Subcutaneous abdominal adipose tissue (tissue), 5 donors: ENCODE measurements around the gene PDIA5.
"Not testable (repeated sequence)": the region's sequence is repeated elsewhere in the genome, so short reads cannot be mapped to it uniquely, and the experiment has no call there.

Experiments used
- H3K27ac ChIP-seq: one replicate; pipeline ENCODE4 v1.7.0; 2013; ENCODE audit warnings: low read depth, mild to moderate bottlenecking, inconsistent platforms, low read length, moderate library complexity
- H3K27me3 ChIP-seq, 5 donors: one replicate each; pipeline ENCODE4 v1.7.0; 2013; ENCODE audit warnings: low read length in 5 of 5, inconsistent platforms in 1 of 5; ENCODE audit not compliant: control insufficient read depth in 5 of 5, insufficient read depth in 4 of 5
- H3K36me3 ChIP-seq, 5 donors: one replicate each; pipeline ENCODE4 v1.7.0; 2013; ENCODE audit warnings: low read length in 5 of 5; ENCODE audit not compliant: control insufficient read depth in 5 of 5, insufficient read depth in 5 of 5
- H3K4me1 ChIP-seq, 5 donors: one replicate each; pipeline ENCODE4 v1.7.0; 2013; ENCODE audit warnings: low read length in 5 of 5, mild to moderate bottlenecking in 3 of 5, moderate library complexity in 1 of 5; ENCODE audit not compliant: control insufficient read depth in 5 of 5, insufficient read depth in 5 of 5
- H3K4me3 ChIP-seq, 5 donors: one replicate each; pipeline ENCODE4 v1.7.0; 2013; ENCODE audit warnings: low read length in 5 of 5, low read depth in 1 of 5
- H3K9ac ChIP-seq, 5 donors: one replicate each; pipeline ENCODE4 v1.7.0; 2013; ENCODE audit warnings: low read length in 5 of 5, mild to moderate bottlenecking in 4 of 5, moderate library complexity in 3 of 5
- H3K9me3 ChIP-seq, 5 donors: one replicate each; pipeline ENCODE4 v1.7.0; 2013; ENCODE audit warnings: low read length in 5 of 5; ENCODE audit not compliant: control insufficient read depth in 5 of 5
- donor health status: healthy.
- donor health status: healthy.
- donor health status: healthy.
- donor health status: healthy.
- donor health status: healthy.

The PDIA5 gene

DNA sequence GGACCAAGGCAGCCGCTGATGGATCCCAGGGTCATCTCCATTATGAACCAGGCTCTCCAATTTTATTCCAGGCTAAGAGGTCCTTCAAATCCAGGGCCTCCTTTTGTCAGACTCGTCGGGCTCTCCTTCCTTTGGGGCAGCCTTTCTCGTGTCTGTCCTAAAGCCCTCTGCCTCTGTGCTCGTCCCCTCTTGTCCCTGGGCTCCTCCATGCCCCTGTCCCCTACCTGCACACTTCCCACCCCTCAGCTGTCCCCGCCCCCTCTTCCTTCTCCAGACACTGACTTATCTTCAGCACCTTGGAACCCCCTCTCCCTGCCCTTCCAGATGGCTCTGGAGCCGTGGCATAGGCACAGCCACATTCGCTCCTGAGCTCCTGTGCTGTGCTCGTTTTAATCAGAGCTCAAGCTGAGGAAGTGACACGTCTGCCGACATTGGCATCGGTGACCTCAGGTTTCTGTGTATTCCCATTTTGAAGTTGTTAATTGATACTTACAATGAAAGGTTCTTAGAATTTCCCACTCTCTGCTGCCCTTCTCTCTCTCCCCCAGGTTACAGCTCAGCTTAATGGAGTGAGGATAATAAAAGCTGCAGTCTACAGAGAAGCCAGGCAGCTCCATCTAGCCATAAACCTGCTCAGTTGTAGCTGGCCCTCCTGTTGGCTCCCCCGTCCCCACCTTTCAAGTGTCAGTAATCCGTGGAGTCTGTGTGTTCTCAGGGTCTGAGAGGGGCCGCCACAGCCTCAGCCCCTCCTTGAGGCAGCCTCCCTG is 83.8 kb downstream of the PDIA5 start:
- no peaks in the 10 kb centered on the region for H3K27me3 ChIP-seq
- no peak overlapping the region for H3K4me3 ChIP-seq
- H3K27ac ChIP-seq = no peak overlapping the region
- peaks cover 0 to 13% (median 4%) of the 10 kb centered on the region in 5 donors for H3K4me1 ChIP-seq
- H3K9me3 ChIP-seq = peaks cover 0 to 6% (median 0%) of the 10 kb centered on the region in 5 donors
- H3K9ac ChIP-seq = no peak overlapping the region
- H3K36me3 ChIP-seq = peaks cover 0 to 42% (median 35%) of the 10 kb centered on the region in 5 donors

DNA sequence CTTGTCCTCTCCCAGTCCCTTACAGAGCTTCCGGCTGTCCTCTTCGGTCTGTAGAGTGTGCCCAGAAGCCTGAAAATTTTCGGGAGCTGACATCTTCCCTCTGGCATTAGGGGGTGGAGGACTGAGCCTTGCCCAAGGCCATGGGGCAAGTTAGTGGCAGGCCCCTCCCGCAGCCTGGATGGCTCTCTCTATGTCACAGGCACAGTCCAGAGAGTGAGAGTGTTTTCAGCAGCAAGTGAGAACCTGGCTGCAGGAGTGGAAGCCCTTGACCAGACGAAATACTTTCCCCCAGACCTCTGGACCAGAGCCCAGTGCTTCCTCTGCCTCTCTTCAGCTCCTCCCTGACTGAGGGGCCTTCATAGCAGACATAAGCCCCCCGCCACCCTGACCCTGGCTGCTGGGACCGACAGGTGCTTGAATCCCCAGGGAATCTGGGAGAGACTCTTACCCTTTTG is 84.5 kb downstream of the PDIA5 start:
- Histone ChIP-seq H3K36me3 (peaks cover 0 to 41% (median 35%) of the 10 kb centered on the region in 5 donors), H3K9ac (no peak overlapping the region), H3K4me3 (no peak overlapping the region), H3K4me1 (peaks cover 0 to 13% (median 4%) of the 10 kb centered on the region in 5 donors), H3K9me3 (peaks cover 0 to 6% (median 0%) of the 10 kb centered on the region in 5 donors), H3K27ac (no peak overlapping the region), H3K27me3 (no peaks in the 10 kb centered on the region)

DNA sequence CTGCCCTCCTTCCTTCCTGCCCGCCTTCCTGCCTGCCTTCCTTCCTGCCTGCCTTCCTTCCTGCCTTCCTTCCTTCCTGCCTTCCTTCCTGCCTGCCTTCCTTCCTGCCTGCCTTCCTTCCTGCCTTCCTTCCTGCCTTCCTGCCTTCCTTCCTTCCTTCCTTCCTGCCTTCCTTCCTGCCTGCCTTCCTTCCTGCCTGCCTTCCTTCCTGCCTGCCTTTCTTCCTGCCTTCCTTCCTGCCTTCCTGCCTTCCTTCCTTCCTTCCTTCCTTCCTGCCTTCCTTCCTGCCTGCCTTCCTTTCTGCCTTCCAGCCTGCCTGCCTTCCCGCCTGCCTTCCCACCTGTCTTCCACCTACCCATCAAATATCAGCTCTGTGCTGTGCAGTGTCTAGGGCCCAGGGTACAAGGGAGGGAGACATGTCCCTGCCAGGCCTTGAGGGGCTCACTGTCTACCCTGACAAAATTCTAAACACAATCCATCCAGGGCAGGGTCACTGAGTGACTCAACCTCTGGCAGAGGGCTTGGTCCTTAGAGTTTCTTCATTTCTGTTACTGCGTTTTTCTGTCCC is 85.1 kb downstream of the PDIA5 start:
- H3K27me3 ChIP-seq, H3K27ac ChIP-seq, H3K4me3 ChIP-seq, H3K9ac ChIP-seq, H3K9me3 ChIP-seq: not testable (repeated sequence)
- H3K36me3 ChIP-seq = peaks cover 0 to 44% (median 39%) of the 10 kb centered on the region in 5 donors
- peaks cover 0 to 13% (median 4%) of the 10 kb centered on the region in 5 donors for H3K4me1 ChIP-seq

DNA sequence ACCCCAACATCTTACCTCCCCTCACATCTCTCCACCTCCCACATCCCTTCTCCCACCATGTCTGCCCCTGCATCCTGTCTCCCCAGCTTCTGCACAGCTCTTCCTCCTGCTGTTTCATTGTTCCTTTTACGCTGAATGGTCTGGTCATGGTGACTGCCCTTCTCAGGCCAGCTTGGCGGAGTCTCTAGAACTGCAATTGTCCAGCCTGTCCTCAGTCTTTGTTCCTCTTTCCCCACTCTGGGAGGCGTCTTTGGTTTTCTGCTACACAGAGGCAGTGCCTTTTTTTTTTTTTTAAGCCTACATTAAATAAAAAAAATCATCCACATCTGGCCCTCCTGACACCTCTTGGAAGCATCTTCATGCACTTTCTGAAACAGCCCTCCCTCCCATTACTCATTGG is 85.9 kb downstream of the PDIA5 start:
- Histone ChIP-seq H3K36me3 (peaks cover 0 to 44% (median 35%) of the 10 kb centered on the region in 5 donors), H3K4me1 (peaks cover 0 to 13% (median 4%) of the 10 kb centered on the region in 5 donors), H3K9me3 (peaks cover 0 to 6% (median 0%) of the 10 kb centered on the region in 5 donors), H3K27me3 (no peaks in the 10 kb centered on the region), H3K9ac (no peak overlapping the region), H3K27ac (no peak overlapping the region), H3K4me3 (no peak overlapping the region)

DNA sequence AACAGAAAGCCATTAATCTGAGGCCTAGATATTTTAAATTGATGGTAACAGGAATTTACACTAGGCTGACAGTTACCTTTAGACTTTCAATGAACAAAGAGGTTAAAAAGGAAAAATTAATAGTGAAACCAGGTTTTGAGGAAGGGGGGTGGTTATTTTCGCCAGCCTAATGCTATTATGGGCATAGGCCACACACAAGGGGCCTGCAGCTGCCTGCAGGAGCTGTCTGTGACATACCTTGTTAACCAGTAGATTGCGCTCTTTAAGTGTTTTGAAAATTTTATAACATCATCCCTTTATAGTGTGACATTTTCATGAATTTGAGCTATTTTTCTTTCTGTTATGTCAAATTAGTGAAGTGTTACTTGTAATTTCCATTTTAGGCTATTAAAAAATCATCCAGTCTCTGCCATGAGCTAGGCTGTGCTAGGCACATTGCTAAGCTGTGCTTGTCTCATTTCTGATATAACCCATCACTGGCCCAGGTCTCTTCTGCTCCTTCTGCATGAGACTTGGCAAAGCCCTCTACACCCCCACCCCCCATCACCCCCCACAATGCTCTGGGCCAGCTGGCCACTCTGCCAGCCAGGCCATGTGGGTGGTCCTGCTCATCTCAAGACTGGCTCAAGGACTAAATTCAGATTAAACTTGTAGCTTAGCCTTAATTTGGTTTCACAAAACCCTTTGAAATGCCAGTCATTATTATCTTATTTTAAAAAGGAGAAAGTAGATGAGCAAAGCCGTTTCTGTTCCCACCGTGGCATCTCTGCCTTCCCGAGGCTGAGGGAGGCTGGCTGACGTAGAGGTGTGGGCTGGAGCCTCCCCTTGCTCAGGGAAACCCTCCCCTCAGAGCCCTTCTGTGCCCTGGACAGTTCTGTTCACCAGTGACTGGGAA is 86.5 kb downstream of the PDIA5 start:
- H3K4me1 ChIP-seq = peaks cover 0 to 13% (median 4%) of the 10 kb centered on the region in 5 donors
- peaks cover 0 to 44% (median 34%) of the 10 kb centered on the region in 5 donors for H3K36me3 ChIP-seq
- no peak overlapping the region for H3K9ac ChIP-seq
- H3K9me3 ChIP-seq = peaks cover 0 to 6% (median 0%) of the 10 kb centered on the region in 5 donors
- no peak overlapping the region for H3K27ac ChIP-seq
- H3K27me3 ChIP-seq = no peaks in the 10 kb centered on the region
- H3K4me3 ChIP-seq = no peak overlapping the region

DNA sequence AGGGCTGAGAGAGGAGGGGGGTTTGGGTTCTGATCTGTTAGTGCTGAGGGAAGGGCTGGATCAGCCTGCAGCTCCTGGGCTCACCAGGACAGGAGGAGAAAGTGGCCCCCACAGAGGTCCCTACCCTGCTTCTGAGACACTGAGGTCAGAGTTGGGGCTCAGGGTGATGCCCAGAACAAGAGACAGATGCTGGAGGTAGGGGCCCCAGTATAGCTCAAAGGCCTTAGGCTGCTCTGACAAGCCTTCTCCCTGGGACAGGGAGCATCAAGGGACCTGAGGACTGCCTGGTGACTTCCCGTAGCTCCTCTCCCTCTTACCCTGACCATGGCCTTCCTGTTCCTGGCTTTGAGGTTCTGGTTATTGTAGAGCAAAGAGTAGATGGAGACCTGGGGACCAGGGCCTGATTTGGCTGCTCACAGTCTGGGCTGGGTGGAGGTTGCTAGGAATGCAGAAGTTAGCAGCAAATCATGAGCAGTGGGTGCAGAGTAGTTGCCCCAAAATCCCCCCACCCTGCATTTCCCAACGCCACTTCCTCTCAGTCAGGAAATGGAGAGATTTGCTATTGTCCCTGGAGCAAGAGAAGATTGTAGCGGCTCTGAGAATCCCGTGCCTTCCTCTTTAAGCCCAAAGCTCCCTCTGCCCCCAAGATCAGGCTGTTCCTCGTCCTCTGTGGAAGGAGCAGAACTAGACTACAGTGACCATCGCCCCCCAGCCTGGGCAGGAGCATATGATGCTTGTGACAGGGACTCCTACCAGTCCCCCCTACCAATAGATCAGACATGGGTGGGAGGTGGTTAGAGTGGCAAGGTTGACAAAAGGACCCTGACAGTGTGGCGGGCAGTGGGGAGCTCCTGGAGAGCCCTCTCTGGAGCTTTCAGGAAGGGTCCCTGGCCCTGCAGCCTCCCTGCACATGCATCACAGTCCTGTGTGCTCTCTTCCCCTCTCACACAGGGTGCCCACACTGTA is 87.5 kb downstream of the PDIA5 start:
- peaks cover 0 to 6% (median 0%) of the 10 kb centered on the region in 5 donors for H3K9me3 ChIP-seq
- no peak overlapping the region for H3K9ac ChIP-seq
- H3K27me3 ChIP-seq = no peaks in the 10 kb centered on the region
- H3K4me3 ChIP-seq = no peak overlapping the region
- peaks cover 0 to 43% (median 32%) of the 10 kb centered on the region in 5 donors for H3K36me3 ChIP-seq
- no peak overlapping the region for H3K27ac ChIP-seq
- peaks cover 0 to 13% (median 4%) of the 10 kb centered on the region in 5 donors for H3K4me1 ChIP-seq

DNA sequence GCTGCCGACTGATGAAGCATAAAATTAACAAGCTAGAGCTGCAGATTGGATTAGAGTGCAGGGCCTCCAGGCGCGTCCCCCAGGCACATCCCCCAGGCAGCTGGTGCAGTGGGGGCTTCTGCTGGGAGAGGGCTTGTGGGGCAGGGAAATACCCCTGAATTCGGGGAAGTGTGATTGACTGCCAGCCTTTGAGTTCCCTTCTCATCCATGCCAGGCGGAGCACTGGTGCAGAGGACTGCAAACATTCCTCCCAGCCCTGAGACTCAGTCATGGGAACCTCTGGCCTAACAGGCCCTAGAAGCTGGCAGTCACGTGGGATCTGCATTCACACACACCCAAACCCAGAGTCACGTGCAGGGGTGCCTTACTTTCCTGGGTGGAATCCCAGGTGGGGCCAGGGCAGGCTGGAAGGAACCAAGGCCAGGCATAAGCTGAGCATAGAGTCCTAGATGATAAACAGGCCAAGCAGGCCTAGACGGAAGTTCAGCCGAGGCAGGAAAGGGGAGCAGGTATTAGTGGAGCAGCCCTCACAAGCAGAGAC is 88.7 kb downstream of the PDIA5 start:
- Histone ChIP-seq H3K4me1 (peaks cover 0 to 13% (median 4%) of the 10 kb centered on the region in 5 donors), H3K9ac (no peak overlapping the region), H3K9me3 (peaks cover 0 to 6% (median 0%) of the 10 kb centered on the region in 5 donors), H3K27me3 (no peaks in the 10 kb centered on the region), H3K4me3 (no peak overlapping the region), H3K27ac (no peak overlapping the region), H3K36me3 (peaks cover 0 to 42% (median 31%) of the 10 kb centered on the region in 5 donors)

DNA sequence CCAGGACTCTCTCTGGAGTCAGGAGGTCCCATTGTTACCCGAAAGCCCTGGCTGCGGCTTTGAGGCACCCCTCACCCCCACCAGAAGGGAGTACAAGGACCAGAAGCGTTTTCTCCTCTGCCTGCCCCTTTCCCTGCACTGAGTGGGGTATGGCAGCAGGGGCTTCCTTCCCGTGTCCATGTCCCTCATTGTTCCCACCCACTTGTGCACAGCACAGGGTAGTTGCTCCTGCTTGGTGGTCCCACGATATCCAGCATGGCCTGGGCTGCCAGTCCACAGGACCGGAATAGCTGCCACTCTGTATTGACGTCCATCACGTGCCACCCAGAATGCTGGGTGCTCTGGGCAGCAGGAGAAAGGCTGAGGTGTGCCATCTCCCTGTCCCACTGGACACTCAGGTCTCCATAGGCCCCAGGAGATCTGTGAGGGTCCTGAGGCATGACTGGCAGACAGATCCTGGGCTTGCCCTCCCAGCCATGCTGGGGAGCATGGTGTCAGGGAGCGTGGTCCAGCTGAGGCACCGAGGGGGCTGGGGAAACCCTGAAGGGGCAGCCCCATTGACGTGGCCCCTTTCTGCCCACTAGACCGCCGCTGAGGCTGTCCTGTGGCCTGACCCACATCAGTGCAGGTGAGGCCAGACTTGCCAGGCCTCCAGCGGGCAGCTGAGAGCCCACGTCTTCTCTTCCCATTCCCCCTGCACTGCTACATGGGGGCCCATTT is 89.6 kb downstream of the PDIA5 start:
- no peaks in the 10 kb centered on the region for H3K27me3 ChIP-seq
- no peak overlapping the region for H3K4me3 ChIP-seq
- H3K27ac ChIP-seq = no peak overlapping the region
- peaks cover 0 to 40% (median 29%) of the 10 kb centered on the region in 5 donors for H3K36me3 ChIP-seq
- H3K9me3 ChIP-seq = peaks cover 0 to 6% (median 0%) of the 10 kb centered on the region in 5 donors
- peaks cover 0 to 13% (median 4%) of the 10 kb centered on the region in 5 donors for H3K4me1 ChIP-seq
- H3K9ac ChIP-seq = no peak overlapping the region
